ENCODE measurements around the gene LYPD3. TPM values are rescaled to one million over a fixed set of nuclear protein-coding genes. Genes with fewer than 3 reads are reported as not detected.
A peak's percentile ranks its signal among the peaks of the same experiment; 100 is the strongest.

LYPD3 gene
- total RNA-seq, 4 donors from 2014 or later: 185 to 612 (median 483) TPM

DNA sequence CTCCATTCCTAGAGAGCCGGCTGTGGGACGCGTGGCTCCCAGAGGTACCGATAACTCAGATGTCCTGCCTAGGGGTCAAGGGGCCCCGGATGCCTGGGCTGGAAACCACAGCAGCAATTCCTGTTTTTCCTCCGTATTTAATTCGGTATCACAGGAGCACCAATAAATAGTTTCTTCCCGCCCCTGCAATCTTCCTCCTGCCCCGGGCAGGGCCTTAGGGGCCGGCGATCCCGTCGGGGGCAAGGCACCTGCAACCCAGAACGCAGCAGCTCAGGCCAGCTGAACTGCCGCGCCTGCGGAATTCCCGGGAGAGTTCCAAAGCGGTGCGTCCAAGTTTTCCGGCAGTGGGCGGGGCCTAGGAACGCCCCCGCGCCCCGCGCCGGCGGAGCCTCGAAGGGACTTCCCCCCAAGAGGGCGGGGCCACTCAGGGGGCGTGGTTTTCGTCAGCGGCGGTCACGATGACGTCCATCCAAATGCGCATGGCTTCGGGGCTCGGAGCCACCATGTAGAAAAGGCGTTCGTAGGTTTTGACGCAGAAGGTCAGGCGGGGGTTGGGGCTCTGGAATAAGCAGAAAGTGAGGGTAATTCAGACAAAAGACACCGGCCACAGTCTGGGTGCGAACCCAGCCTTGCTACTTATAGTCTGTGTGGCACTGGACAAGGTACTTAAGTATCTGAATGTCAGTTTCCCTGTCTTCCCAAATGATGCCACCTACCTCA is 9.7 kb upstream of the LYPD3 start:
- peaks cover 13% of the 10 kb centered on the region for H3K36me3 ChIP-seq
- H3K4me3 ChIP-seq: peak overlapping the region; percentile 50
- DNase-seq (ENCODE audit: low spot score in 2 of 2): peak; percentile 97 to 98
- peak in 1 of 3 donors; percentile 37 for TF ChIP-seq POLR2AphosphoS5 (IDR thresholded peaks at IDR 0.05)
- peak in 1 of 2 donors; percentile 31 for TF ChIP-seq POLR2A (IDR thresholded peaks at IDR 0.05)
- TF ChIP-seq CTCF (IDR thresholded peaks at IDR 0.05): no peak
- peak; percentile 80 for TF ChIP-seq EP300 (IDR thresholded peaks at IDR 0.05)
- peak overlapping the region; percentile 83 for H3K27ac ChIP-seq
- H3K4me1 ChIP-seq: peaks cover 22% of the 10 kb centered on the region
- H3K9me3 ChIP-seq: no peaks in the 10 kb centered on the region
- WGBS: 7% methylated on average over 13 of the region's 46 CpGs
- no peaks in the 10 kb centered on the region for H3K27me3 ChIP-seq

- H3K27ac ChIP-seq: peak overlapping the region; percentile 83
- no peaks in the 10 kb centered on the region for H3K9me3 ChIP-seq
- 79% methylated on average over 4 of the region's 4 CpGs for WGBS
- TF ChIP-seq POLR2AphosphoS5 (IDR thresholded peaks at IDR 0.05) (no peak), EP300 (IDR thresholded peaks at IDR 0.05) (no peak), POLR2A (IDR thresholded peaks at IDR 0.05) (no peak), CTCF (IDR thresholded peaks at IDR 0.05) (no peak)
- DNase-seq (ENCODE audit: low spot score in 2 of 2): no peak
- H3K4me3 ChIP-seq: peak overlapping the region; percentile 50
- peaks cover 22% of the 10 kb centered on the region for H3K4me1 ChIP-seq
- H3K36me3 ChIP-seq: peaks cover 13% of the 10 kb centered on the region
- H3K27me3 ChIP-seq: no peaks in the 10 kb centered on the region
Observed at GRCh38 chr19:43474487-43474886, 9.1 kb upstream of the LYPD3 start.

DNA sequence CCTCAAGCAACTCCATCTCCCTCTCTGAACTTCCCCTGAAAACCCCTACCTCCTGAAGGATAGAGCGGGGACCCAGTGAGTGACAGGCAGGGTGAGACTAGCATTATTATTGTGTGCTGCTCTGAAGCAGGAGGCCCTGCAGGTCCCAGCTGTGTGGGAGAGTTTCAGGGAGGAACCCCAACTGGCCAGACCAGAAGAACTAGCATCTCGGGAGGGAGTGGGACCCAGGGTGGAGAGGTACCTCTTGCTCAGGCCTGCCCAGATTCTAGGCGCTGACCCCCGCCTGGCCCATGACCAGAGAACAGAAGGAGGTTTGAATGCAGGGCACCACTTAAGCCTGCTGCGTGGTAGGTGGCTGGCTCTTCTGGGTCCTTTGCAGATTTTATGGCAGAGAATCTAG is 5.7 kb upstream of the LYPD3 start:
- Histone ChIP-seq H3K4me3 (no peak overlapping the region), H3K27ac (peak overlapping the region; percentile 69), H3K36me3 (no peaks in the 10 kb centered on the region), H3K4me1 (peaks cover 51% of the 10 kb centered on the region), H3K9me3 (no peaks in the 10 kb centered on the region), H3K27me3 (no peaks in the 10 kb centered on the region)
- TF ChIP-seq POLR2A (IDR thresholded peaks at IDR 0.05) (no peak), EP300 (IDR thresholded peaks at IDR 0.05) (no peak), CTCF (IDR thresholded peaks at IDR 0.05) (no peak), POLR2AphosphoS5 (IDR thresholded peaks at IDR 0.05) (no peak)
- 60% methylated on average over 1 of the region's 5 CpGs for WGBS
- no peak for DNase-seq (ENCODE audit: low spot score in 2 of 2)

- Histone ChIP-seq H3K36me3 (no peaks in the 10 kb centered on the region), H3K27ac (no peak overlapping the region), H3K4me3 (no peak overlapping the region), H3K27me3 (no peaks in the 10 kb centered on the region), H3K9me3 (no peaks in the 10 kb centered on the region), H3K4me1 (peaks cover 54% of the 10 kb centered on the region)
- TF ChIP-seq EP300 (IDR thresholded peaks at IDR 0.05): no peak
- no peak for TF ChIP-seq POLR2AphosphoS5 (IDR thresholded peaks at IDR 0.05)
- TF ChIP-seq POLR2A (IDR thresholded peaks at IDR 0.05): no peak
- TF ChIP-seq CTCF (IDR thresholded peaks at IDR 0.05): no peak
- DNase-seq (ENCODE audit: low spot score in 2 of 2): no peak
- 61% methylated on average over 10 of the region's 10 CpGs for WGBS
Observed at GRCh38 chr19:43470288-43470687, 4.9 kb upstream of the LYPD3 start.

DNA sequence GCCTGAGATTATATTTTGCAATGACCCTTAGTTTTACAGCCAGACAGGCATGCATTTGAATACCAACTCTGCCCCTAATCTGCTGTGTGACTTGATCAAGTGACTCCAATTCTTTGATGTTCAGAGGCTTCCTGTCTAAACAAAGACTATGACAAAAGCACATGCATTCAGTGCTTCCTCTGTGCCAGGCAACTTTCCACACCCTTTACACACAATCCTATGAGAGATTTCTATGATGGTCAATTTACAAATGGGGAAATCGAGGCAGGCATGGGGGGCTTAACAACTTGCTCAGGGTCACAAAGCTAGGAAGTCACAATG is 3.7 kb upstream of the LYPD3 start:
- Histone ChIP-seq H3K9me3 (no peaks in the 10 kb centered on the region), H3K4me1 (peaks cover 55% of the 10 kb centered on the region), H3K27me3 (no peaks in the 10 kb centered on the region), H3K36me3 (no peaks in the 10 kb centered on the region), H3K27ac (peak overlapping the region; percentile 66), H3K4me3 (no peak overlapping the region)
- 87% methylated on average over 1 of the region's 1 CpG for WGBS
- no peak for TF ChIP-seq POLR2AphosphoS5 (IDR thresholded peaks at IDR 0.05)
- no peak for TF ChIP-seq EP300 (IDR thresholded peaks at IDR 0.05)
- TF ChIP-seq CTCF (IDR thresholded peaks at IDR 0.05): no peak
- no peak for TF ChIP-seq POLR2A (IDR thresholded peaks at IDR 0.05)
- DNase-seq (ENCODE audit: low spot score in 2 of 2): no peak
